ENCODE results near the gene MOGAT1.

Gene MOGAT1, protein sequence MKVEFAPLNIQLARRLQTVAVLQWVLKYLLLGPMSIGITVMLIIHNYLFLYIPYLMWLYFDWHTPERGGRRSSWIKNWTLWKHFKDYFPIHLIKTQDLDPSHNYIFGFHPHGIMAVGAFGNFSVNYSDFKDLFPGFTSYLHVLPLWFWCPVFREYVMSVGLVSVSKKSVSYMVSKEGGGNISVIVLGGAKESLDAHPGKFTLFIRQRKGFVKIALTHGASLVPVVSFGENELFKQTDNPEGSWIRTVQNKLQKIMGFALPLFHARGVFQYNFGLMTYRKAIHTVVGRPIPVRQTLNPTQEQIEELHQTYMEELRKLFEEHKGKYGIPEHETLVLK

DNA sequence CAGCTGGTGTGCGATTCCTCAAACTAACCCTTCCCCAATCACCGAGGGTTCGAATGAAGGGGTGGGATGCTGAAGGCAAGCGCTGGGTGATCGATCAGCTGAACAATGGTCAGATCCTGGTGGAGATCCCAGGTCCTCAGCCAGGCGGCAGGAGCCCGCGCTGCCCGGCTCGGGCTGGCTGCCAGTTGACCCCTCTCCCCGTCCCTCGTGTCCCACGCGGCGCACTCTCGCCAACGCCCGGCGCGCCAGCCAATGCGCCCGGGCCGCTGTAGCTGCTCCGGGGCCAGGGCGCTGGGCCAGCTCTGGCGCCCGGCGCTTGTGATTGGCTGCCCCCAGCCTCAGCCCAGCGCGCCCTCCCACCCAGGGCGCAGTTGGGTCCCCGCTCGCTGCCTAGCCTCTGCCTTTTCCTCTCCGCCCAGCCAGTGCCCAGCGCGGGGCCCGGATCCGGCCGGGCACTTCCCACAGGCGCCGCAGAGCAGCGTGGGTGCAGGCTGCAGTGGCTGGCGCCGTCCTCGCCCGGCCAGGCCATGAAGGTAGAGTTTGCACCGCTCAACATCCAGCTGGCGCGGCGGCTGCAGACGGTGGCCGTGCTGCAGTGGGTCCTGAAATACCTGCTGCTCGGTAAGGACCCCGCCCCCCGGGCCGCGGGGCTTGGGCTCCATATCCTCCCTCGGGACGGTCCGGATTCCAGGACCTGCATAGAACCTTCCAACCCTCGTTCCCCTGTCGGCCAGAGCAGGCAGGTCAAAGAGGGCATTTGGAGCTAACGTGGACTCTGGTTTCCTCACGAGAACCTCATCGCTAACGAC is at the start of gene MOGAT1:
MOGAT1 (plus strand) TSS at position 400 of the 809 bp plus-strand sequence; CDS start at position 528, 128 bp downstream.
- TF ChIP-seq, protein P1, sequence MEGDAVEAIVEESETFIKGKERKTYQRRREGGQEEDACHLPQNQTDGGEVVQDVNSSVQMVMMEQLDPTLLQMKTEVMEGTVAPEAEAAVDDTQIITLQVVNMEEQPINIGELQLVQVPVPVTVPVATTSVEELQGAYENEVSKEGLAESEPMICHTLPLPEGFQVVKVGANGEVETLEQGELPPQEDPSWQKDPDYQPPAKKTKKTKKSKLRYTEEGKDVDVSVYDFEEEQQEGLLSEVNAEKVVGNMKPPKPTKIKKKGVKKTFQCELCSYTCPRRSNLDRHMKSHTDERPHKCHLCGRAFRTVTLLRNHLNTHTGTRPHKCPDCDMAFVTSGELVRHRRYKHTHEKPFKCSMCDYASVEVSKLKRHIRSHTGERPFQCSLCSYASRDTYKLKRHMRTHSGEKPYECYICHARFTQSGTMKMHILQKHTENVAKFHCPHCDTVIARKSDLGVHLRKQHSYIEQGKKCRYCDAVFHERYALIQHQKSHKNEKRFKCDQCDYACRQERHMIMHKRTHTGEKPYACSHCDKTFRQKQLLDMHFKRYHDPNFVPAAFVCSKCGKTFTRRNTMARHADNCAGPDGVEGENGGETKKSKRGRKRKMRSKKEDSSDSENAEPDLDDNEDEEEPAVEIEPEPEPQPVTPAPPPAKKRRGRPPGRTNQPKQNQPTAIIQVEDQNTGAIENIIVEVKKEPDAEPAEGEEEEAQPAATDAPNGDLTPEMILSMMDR (IDR thresholded peaks at IDR 0.05; ENCODE audit: low read depth, low read length) = no peak
- TF ChIP-seq EZH2phosphoT487 (IDR thresholded peaks at IDR 0.05; ENCODE audit: low read depth) = no peak
- Histone ChIP-seq H3K4me1 (ENCODE audit: low read length) (peaks cover 25% of the 10 kb centered on the region), H3K36me3 (replicated peaks; ENCODE audit: low read depth, low read length) (no peaks in the 10 kb centered on the region), H3K4me2 (ENCODE audit: low read length) (no peak within 1 kb of the TSS), H3K9ac (ENCODE audit: low read length) (no peak within 1 kb of the TSS), H3K79me2 (ENCODE audit: low read length) (no peaks in the 10 kb centered on the region), H2AFZ (ENCODE audit: low read depth, low read length) (no peak within 1 kb of the TSS), H3K27ac (ENCODE audit: low read length) (no peak within 1 kb of the TSS), H3K4me3 (ENCODE audit: low read length) (no peak within 1 kb of the TSS), H4K20me1 (ENCODE audit: insufficient read depth, low read length) (no peaks in the 10 kb centered on the region), H3K9me3 (ENCODE audit: insufficient read depth, low read length) (no peaks in the 10 kb centered on the region), H3K27me3 (ENCODE audit: low read depth, low read length) (no peaks in the 10 kb centered on the region)

DNA sequence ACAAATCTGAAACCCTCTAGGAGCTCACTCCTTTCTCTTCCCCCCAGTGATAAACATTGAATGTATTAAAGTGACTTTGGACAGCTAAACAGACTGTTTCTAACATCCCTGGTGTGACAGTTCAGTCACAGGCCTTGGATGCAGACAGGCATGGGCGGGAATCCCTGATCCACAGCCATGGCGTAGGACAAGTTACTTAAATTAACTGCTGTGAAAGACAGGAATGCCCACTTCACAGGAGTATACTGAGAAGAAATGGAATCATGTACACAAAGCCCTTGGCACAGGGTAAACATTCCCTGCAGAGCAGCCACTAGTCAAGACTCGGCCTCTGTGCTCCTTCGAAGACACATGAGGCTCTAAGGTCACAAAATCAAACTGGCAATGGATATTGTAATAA is 49.6 kb upstream of the MOGAT1 start:
- no peak overlapping the region for H3K4me2 ChIP-seq (ENCODE audit: low read length)
- H3K27ac ChIP-seq (ENCODE audit: low read length) = no peak overlapping the region
- TF ChIP-seq EZH2phosphoT487 (IDR thresholded peaks at IDR 0.05; ENCODE audit: low read depth) = no peak
- TF ChIP-seq, protein P1 (IDR thresholded peaks at IDR 0.05; ENCODE audit: low read depth, low read length) = no peak
- no peak overlapping the region for H2AFZ ChIP-seq (ENCODE audit: low read depth, low read length)
- H3K9ac ChIP-seq (ENCODE audit: low read length) = no peak overlapping the region
- no peaks in the 10 kb centered on the region for H3K27me3 ChIP-seq (ENCODE audit: low read depth, low read length)
- no peak overlapping the region for H3K4me3 ChIP-seq (ENCODE audit: low read length)
- no peaks in the 10 kb centered on the region for H3K4me1 ChIP-seq (ENCODE audit: low read length)
- H4K20me1 ChIP-seq (ENCODE audit: insufficient read depth, low read length) = no peaks in the 10 kb centered on the region
- H3K36me3 ChIP-seq (replicated peaks; ENCODE audit: low read depth, low read length) = peaks cover 16% of the 10 kb centered on the region
- no peaks in the 10 kb centered on the region for H3K79me2 ChIP-seq (ENCODE audit: low read length)
- no peaks in the 10 kb centered on the region for H3K9me3 ChIP-seq (ENCODE audit: insufficient read depth, low read length)

DNA sequence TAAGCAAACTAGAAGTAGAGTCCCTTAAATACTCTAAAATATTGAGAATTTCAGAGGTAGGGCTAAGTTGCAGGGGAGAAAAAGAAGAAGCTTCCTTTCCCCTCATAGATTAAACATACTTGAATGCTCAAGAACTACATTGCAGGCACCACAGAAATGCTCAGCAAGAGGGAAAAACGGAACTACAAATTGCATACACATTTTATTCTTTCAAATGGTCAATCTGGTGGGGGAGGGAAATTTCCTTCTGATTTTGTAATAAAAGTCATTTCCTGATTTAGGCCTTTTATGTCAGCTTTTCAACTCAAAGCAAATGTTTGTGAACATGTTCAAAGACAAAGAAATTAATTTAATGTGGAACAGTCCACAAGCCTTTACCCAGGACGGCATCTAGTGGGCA is 48.5 kb upstream of the MOGAT1 start:
- Histone ChIP-seq H3K4me1 (ENCODE audit: low read length) (no peaks in the 10 kb centered on the region), H3K9ac (ENCODE audit: low read length) (no peak overlapping the region), H3K9me3 (ENCODE audit: insufficient read depth, low read length) (no peaks in the 10 kb centered on the region), H3K4me3 (ENCODE audit: low read length) (no peak overlapping the region), H3K36me3 (replicated peaks; ENCODE audit: low read depth, low read length) (peaks cover 19% of the 10 kb centered on the region), H4K20me1 (ENCODE audit: insufficient read depth, low read length) (no peaks in the 10 kb centered on the region), H3K79me2 (ENCODE audit: low read length) (no peaks in the 10 kb centered on the region), H3K27me3 (ENCODE audit: low read depth, low read length) (no peaks in the 10 kb centered on the region), H3K4me2 (ENCODE audit: low read length) (no peak overlapping the region), H3K27ac (ENCODE audit: low read length) (no peak overlapping the region), H2AFZ (ENCODE audit: low read depth, low read length) (no peak overlapping the region)
- TF ChIP-seq EZH2phosphoT487 (IDR thresholded peaks at IDR 0.05; ENCODE audit: low read depth) = no peak
- TF ChIP-seq, protein P1 (IDR thresholded peaks at IDR 0.05; ENCODE audit: low read depth, low read length) = no peak

DNA sequence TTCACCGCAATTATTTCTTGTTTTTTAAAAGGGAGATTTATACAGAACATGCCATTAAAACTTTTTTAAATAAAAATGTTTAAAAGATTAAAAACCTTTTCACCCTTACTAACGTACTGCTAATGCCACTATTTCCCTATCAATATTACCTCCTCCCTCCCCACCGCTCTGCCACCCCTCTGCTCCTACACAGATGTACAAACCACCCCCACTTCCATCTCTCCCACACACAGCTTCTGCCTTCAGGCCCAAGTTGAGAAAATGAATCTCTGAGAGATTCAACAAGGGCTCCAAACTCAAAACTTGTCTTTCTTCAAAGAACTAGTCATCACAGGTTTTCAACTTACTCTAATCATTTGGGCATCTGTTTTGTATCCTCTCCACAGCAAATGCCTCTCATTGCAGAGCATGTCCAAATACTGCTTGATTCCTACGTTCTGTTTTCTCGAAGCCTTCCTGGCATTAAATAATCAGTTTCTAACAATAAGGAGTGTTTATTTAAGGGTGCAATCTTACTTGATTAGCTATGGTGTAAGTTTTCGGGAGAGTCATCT is 47.6 kb upstream of the MOGAT1 start:
- Histone ChIP-seq H3K79me2 (ENCODE audit: low read length) (no peaks in the 10 kb centered on the region), H2AFZ (ENCODE audit: low read depth, low read length) (no peak overlapping the region), H3K36me3 (replicated peaks; ENCODE audit: low read depth, low read length) (peaks cover 23% of the 10 kb centered on the region), H3K9ac (ENCODE audit: low read length) (no peak overlapping the region), H3K4me3 (ENCODE audit: low read length) (no peak overlapping the region), H4K20me1 (ENCODE audit: insufficient read depth, low read length) (no peaks in the 10 kb centered on the region), H3K4me1 (ENCODE audit: low read length) (no peaks in the 10 kb centered on the region), H3K4me2 (ENCODE audit: low read length) (no peak overlapping the region), H3K27me3 (ENCODE audit: low read depth, low read length) (no peaks in the 10 kb centered on the region), H3K9me3 (ENCODE audit: insufficient read depth, low read length) (no peaks in the 10 kb centered on the region), H3K27ac (ENCODE audit: low read length) (no peak overlapping the region)
- no peak for TF ChIP-seq EZH2phosphoT487 (IDR thresholded peaks at IDR 0.05; ENCODE audit: low read depth)
- TF ChIP-seq, protein P1 (IDR thresholded peaks at IDR 0.05; ENCODE audit: low read depth, low read length) = no peak

Data from OCI-LY3 (cell line).